ENCODE data around the gene NCKAP1.

GRCh38 chr2:183049420-183049819, 11.2 kb upstream of the NCKAP1 start:
- TF ChIP-seq CTCF (IDR thresholded peaks at IDR 0.05) (no peak), POLR2AphosphoS5 (IDR thresholded peaks at IDR 0.05) (no peak)
